ENCODE measurements around the gene NKX6-2.

- TF ChIP-seq CTCF (IDR thresholded peaks at IDR 0.05; ENCODE audit: borderline replicate concordance, extremely low read depth, low read length, poor library complexity, severe bottlenecking) (no peak), EZH2 (IDR thresholded peaks at IDR 0.05; ENCODE audit: borderline replicate concordance, low read depth, low read length, severe bottlenecking) (no peak)
Observed at GRCh38 chr10:132752378-132752777, 33.6 kb downstream of the NKX6-2 start.
